RPMI7951 (cell line): ENCODE results near the gene EXOC4. TPM values are rescaled to one million over a fixed set of nuclear protein-coding genes. Genes with fewer than 3 reads are reported as not detected.

Experiments used
- DNase-seq: peaks from one replicate; pipeline ENCODE4 v3.0.0-alpha.2; 2012; ENCODE audit warnings: low read depth
- total RNA-seq: library from RNA; depleted of rRNA; stranded (reverse); fragments of >200 nt; shearing (Covaris generic); gene quantifications from 2 replicates; pipeline ENCODE4 v1.2.3, GENCODE V29; 2014

The EXOC4 gene
- total RNA-seq, 1 experiment from 2014 or later: 85.2 TPM

DNA sequence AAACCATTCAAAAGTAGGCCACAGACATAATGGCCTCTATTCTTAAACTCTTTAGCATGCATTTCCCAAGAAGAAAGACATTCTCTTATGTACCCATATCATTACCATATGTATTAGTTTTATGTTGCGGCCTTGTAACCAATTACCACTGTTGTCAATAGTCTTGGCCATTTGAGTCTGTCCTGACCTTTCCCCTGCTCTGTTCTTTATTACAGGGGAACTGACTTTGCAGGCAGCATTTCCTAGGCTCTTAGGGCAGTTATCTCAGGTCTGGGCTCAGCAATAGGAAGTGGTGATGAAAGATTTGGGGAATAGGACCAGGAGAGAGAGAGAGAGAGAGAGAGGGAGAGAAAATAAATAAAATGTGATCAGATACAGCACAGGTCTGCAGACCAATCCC is 679.7 kb downstream of the EXOC4 start:
- DNase-seq: no peak

- peak; percentile 9 for DNase-seq
Measured at GRCh38 chr7:133934262-133934976, 681.5 kb downstream of the EXOC4 start.

DNA sequence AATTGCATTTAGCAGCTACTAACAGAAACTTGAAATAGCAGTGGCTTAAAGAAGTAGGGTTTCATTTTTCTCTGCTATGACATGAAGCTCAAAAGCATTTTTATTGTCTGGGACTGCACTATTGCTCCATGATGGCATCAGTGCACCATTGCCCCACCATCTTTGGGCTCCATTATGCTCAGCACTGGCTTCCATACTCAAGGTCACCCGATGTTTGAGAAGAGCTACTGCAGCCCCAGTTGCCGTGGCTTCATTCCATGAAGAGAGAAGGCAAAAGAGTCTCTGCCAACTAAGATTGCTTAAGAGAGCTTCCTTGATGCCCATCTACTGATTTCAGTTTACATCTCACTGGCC is 682.1 kb downstream of the EXOC4 start:
- no peak for DNase-seq

DNA sequence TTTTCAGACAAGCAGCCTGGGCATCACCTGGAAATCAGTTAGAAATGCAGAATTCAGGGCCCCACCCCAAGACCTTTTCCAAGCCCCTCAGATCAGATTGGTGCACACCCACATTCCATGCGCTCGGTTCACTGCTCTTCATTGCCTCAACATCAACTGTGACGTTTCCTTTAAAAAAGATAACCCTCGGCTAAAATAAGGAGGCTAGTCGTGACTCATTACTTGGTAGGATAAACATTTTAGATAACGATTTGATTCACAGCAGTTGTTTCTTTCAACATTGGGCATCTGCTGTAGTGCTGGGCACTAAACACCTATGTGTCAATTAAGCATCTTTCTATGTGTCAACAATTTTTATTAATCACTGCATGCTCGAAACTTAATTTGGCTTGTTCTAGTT is 683.2 kb downstream of the EXOC4 start:
- DNase-seq: peak; percentile 33

GRCh38 chr7:133937786-133938185 is 684.9 kb downstream of the EXOC4 start:
- no peak for DNase-seq

GRCh38 chr7:133940368-133940767 is 687.5 kb downstream of the EXOC4 start:
- no peak for DNase-seq

DNA sequence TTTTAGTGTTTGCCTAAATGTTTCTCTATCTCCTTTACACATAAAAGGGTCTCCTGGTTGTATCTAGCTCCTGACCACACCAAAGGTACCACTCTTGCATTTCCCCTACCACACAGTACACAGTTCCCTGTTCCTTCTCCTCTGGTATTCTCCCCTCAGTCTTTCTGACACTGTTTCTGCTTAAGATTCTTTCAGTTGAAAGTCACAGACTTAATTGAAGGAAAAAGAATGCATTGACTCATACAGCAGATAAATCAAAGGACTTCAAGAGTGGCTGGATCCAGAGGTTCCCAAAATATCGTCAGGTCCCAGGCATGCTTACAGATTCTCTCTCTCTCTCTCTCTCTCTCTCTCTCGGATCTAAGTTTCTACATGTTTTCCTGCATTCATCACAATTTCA is 688.6 kb downstream of the EXOC4 start:
- no peak for DNase-seq

- DNase-seq: no peak
Measured at GRCh38 chr7:133945497-133945896, 692.6 kb downstream of the EXOC4 start.

GRCh38 chr7:133947458-133948254 is 694.8 kb downstream of the EXOC4 start:
- no peak for DNase-seq

DNA sequence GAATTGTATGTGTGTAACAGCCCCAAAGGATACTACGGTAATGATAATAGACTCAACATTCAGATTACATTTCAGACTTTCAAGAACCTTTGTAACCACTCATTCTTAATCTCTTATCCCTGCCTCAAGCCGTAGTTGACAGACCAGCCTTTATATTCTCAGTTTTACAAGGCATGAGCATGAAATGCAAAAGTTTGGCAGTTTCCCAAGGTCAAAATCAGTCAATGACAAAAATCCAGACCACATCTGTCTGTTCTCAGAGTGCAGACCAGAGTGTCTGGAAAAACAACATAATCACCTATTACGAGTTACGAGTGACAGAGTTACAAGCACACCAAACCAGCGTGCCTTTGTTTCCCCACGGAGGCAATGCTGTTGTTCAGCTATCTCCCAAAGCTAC is 695.7 kb downstream of the EXOC4 start:
- no peak for DNase-seq

GRCh38 chr7:133950855-133951254 is 698.0 kb downstream of the EXOC4 start:
- DNase-seq: no peak

- no peak for DNase-seq
Measured at GRCh38 chr7:133955208-133955607, 702.3 kb downstream of the EXOC4 start.

DNA sequence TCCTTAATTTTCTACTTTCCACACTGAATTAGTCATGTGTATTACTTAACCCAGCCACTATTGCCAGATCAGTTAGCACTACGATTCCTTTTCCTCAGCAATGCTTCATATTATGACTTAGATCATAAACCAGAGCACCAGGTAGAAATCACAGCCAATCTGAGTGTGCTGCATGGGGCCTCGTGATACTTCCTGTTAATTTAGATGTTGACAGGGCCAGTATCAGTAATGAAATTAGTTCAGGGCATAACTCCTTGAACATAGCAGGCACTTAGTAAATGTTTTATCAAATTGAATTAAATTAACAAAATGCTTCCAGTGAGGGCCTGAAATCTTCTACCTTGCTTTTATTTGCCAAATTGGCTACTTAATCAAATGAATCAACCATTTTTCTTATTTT is 705.0 kb downstream of the EXOC4 start:
- DNase-seq: no peak

GRCh38 chr7:133958822-133959221 is 705.9 kb downstream of the EXOC4 start:
- DNase-seq: no peak

DNA sequence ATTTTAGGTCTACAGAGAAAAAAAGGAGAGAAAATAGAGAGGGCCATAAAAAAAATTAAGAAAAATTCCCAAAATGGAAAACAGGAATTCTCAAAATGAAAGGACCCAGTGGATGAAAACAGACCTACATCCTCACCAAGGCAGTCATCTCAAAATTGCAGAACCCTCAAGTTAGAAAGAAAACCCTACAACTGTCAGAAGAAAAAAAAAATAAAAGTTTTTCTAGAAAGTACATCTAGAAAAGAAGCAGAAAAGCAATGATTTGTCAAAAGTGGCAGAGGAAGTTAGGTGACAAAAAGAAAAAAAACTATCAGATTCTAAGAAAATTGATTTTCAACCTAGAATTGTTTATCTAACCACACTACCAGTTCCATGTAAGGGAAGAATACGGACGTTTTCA is 706.6 kb downstream of the EXOC4 start:
- no peak for DNase-seq

DNA sequence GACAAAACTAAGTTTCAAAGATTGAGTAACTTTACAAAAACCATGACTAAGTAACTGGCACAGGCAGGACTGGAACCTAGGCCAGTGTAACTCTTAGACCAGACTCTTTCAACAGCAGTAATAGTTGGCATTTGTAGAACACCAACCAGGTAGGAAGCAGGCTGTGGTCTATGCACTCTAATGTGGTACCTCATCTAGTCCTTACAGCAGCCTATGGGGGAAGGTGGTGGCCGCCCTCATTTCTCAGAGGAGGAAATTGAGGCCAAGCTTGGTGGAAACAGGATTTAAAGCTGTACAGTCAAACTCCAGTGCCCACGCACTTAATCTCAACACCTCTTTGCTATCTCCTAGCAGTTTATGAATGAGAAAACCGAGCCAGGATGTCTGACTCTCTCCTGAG is 708.8 kb downstream of the EXOC4 start:
- DNase-seq: no peak

DNA sequence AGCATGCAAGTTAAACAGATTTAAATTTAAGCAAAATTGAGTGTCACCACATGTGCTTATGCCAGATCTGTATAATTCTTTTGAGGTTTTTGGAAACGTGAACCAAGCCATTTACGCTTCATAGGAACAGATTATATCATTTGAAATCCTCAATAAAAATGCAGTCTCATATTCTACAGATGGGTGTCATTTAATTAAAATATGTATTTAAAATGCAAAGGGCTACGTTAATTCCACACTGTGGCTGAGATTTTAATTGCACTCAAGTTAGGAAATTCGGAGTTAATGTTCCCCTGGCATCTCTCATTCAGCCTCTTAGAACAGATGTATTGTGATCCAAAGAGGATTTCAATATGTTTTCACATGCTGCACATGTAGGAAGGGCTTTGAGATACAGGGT is 709.8 kb downstream of the EXOC4 start:
- no peak for DNase-seq

GRCh38 chr7:133963629-133964028 is 710.8 kb downstream of the EXOC4 start:
- no peak for DNase-seq

DNA sequence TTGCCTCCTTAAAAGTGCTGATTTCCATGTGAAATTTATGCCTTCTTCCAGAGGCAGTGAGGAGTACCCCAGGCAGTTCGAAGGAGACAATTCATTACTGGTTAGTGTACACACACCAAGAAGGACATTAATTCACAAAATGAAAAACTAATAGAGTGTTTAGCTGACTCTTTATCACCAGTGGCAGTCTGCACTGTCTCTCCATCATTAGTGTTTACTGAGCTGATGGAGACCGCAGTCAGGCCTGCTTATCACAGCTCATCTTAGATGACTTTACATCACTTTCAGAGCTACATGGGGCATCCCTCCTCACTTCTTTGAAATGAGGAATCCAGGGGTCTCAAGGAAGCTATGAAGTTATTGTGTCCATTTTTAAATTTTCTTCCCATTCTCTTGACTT is 718.7 kb downstream of the EXOC4 start:
- no peak for DNase-seq

- no peak for DNase-seq
Measured at GRCh38 chr7:133973710-133974109, 720.8 kb downstream of the EXOC4 start.

GRCh38 chr7:133975130-133975529 is 722.3 kb downstream of the EXOC4 start:
- no peak for DNase-seq

DNA sequence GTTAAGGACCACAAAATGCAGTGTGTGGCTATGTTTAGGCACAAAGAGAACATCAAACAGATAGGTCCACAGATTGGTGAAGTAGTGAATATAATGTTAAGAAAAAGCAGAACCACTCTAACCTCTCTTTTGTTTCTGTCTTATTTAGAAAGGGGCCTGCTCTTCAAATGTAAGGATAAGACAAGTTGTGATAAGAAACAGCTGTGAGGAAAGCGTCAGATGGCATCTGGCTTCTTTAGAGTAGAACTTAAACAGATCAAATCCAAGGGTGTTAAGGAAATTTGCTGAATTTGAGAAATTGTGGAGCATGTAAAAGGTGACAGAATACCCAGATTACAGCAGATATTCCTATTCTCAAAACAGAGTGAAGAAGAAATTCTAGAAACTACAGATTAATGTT is 723.3 kb downstream of the EXOC4 start:
- no peak for DNase-seq
